HG02610 (cell line): ENCODE measurements around the gene MNDA.

Experiments used
- ATAC-seq: cut with Tn5 transposase; IDR thresholded peaks from one replicate; pipeline ENCODE4 v1.9.1; 2021; ENCODE audit warnings: mild to moderate bottlenecking, moderate library complexity; ENCODE audit not compliant: unreplicated experiment

Gene MNDA

GRCh38 chr1:158830904-158831507 lies at the start of gene MNDA:
Gene MNDA, plus strand, starts transcription at chr1:158831351. Its CDS starts 10,803 bp downstream, at chr1:158842154.
- ATAC-seq, result peak; percentile 92

GRCh38 chr1:158793604-158794003 lies 37.5 kb upstream of the MNDA start:
- ATAC-seq, result no peak

DNA sequence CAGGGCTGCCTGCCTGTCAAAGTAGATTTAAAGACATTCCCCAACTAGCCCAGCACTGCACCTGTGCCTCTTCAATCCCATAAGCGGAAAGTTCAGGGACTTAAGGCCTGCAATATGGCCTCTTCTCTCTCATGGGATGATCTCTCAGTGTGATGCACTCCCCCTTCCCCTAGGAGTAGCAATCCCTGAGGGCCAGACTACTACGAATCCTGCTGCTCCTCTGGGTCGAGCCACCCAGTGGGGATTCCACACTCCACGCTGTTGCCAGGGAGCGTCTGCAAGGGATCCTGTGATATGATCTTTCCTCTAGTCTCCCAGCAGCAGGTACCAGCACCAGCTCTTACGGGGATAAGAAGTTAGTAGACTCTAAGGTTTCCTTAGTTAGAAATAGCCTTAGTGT lies 36.9 kb upstream of the MNDA start:
- no peak for ATAC-seq

DNA sequence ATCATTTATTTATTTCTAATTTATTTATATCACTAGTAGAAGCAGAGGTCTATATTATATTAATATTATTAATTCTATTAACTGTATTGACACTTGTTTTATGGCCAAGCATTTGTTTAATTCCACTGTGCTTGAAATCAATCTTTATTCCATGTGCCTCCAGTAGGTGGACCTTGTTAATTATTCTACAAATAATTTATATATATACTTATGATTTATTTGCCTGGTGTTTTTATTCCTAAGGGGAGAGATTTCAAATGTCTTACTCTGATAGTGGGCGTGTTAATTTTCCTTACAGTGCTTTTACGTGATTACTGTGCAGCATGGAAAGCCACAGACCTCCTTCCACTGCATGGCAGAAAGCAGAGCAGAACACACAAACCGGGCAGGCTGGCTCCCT lies 32.6 kb upstream of the MNDA start:
- no peak for ATAC-seq

- no peak for ATAC-seq
These were observed 31.5 kb upstream of the MNDA start for GRCh38 chr1:158799689-158800088.

DNA sequence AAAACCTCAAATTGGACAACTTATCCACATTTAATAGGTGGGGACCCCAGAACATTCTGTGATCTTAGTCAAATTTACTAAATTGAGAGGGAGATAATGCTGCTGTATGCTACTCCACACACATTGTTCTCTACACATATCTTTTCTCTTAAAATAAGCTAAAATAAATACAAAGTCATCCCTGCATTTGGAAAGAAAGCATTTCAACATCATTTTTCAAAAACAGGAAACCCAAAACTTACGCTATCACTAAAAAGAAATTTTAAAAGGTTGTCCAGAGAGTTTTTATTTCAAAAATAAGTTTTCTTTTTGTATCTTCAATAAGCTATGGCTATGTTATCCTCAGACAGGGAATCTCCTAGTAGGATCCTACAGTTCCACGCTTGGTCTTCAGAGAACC lies 30.6 kb upstream of the MNDA start:
- no peak for ATAC-seq

GRCh38 chr1:158801396-158801795 lies 29.8 kb upstream of the MNDA start:
- ATAC-seq, result no peak

DNA sequence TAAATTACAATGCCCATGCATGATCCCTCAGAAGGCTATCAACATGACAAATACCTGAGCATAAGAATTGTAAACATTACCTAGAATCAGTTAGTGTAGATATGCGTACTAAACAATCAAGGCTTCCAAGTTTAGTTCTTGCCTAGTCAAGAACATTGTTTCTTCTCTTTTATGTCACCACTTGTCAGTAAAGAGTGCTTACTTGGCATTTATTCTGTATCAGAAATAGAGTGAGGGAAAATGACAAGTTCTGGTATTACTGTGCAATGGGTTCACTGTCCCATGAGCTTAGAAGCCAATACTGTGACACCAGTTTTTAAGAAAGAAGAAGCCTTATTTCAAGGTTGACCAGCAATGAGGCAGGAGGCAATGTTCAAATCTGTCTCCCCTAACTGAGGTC lies 27.5 kb upstream of the MNDA start:
- ATAC-seq, result no peak

DNA sequence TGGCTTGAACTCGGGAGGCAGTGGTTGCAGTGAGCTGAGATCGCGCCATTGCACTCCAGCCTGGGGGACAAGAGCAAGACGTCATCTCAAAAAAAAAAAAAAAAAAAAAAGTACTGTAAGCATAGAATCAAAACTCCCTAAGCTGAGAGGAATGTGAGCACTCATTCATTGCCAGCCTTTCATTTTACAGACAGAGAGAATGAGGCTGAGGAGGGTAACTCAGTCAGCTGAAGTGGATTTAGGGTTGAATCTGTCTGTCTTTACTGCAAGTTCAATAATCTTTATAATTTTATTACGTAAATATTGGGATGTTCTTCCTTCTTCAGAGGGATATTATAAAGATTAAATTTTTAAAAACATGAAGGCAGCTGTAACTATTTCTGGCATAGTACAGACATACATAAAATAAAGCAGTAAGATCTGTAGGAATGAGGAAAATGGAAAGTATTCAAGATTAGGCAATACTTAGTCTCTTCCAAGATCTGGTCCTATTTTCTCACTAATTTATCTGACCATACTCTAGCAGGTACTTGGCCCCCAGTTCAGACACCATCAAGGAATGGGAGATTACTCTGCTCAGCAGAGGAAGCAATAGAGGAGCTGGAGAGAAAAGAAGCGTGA lies 24.1 kb upstream of the MNDA start:
- ATAC-seq, result no peak

- no peak for ATAC-seq
These were observed 21.9 kb upstream of the MNDA start for GRCh38 chr1:158809256-158809655.

GRCh38 chr1:158809862-158810261 lies 21.3 kb upstream of the MNDA start:
- no peak for ATAC-seq

DNA sequence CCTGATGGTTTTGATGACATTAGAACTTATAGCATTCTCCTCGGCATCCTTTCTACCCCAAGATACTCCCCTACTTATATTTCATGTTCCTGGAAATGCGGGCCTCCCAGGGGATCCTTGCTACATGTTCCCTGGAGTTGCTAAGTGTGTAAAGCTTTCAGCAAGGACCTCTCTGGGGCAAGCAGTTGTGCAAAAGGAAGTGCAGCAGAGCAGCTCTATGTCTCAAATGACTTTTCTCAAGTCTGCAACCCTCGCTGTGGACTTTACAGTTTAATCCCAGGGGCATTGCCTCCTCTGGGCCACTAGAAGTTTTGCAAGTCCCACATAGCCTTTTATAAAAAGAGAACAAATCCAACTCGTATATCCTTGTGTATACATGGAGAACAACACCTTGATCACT lies 20.8 kb upstream of the MNDA start:
- no peak for ATAC-seq

- no peak for ATAC-seq
These were observed 18.8 kb upstream of the MNDA start for GRCh38 chr1:158812336-158812735.

GRCh38 chr1:158813164-158813563 lies 18.0 kb upstream of the MNDA start:
- ATAC-seq, result no peak

GRCh38 chr1:158814970-158815369 lies 16.2 kb upstream of the MNDA start:
- no peak for ATAC-seq

DNA sequence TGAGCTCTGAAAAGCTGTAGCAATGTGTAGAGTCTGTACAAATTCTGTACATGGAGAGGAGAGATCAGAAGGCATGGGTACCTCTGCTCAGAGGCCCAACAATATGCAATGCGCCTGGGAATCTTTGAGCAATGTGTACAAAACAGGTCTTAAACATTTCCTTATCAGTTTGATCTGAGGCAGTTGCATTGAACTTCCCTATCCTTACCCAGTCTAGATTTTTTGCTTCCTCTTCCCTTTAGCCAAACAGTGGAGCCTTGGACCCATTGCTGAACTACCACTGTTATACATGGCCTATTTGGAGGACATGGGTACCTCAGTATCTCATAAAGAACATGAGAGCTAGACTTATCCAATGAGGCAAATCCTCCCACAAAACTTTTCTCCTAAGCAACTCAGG lies 12.6 kb upstream of the MNDA start:
- no peak for ATAC-seq

GRCh38 chr1:158818975-158819431 lies 12.1 kb upstream of the MNDA start:
- ATAC-seq, result peak; percentile 11

DNA sequence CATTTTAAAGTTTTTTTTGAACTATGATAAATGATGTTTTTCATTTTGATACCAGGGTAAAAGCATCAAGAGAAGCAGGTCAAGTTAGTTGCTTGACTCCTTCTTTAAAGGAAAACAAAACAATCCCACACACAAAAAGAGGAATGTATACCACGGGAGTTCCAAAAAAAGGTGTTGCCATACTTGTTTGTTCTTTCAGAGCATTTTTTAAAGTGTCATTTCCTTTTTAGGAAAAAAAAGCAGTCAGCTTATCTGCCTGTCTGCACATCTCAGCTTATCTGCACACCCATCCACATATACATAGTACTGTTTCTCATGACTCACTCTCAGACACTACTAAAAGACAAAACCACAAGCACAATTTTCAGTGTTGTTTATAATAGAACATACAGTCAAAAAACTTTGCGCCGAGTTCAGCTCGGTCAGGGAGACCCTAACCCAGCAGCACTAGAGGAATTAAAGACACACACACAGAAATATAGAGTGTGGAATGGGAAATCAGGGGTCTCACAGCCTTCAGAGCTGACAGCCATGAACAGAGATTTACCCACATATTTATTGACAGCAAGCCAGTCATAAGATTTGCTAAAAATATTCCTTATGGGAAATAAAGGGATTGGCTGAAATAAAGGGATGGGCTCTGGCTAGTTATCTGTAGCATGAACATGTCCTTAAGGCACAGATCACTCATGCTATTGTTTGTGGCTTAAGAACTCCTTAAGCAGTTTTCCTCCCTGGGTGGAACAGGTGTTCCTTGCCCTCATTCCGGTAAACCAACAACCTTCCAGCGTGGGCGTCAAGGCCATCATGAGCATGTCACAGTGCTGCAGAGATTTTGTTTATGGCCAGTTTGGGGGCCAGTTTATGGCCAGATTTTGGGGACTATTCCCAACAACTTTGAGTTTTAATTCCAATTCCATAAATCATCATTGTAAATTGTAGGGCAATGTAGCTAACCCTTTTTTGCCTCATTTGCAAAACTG lies 11.4 kb upstream of the MNDA start:
- ATAC-seq, result peak; percentile 82

- no peak for ATAC-seq
These were observed 9.4 kb upstream of the MNDA start for GRCh38 chr1:158821723-158822122.

DNA sequence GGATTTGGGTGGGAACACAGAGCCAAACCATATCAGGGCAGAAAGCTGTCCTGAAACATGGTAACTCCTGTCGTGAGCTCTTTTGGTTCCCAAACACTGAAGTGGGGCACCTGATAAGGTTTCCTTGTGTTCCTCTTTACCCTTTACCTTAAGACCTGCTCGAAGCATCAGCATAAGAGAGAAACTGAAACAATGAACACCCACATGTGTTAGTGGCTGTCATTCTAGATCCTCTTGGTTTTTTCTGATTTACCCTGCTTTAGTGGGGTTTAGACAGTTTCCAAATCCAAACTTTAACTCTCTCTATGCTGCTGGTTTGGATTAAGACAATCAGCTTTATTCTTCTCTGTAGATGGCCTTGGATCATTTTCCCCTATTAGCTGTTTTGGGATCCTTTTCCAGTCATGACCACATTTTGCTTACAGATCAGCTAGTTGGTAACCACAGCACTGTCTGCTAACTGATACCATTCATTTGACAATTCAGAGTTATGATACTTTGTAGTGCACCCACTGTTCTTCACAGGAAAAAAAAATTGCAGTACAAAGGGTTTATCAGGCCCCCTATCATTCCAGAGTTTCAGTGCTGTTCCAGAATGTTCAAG lies 975 bp upstream of the MNDA start:
- ATAC-seq, result peak; percentile 59

GRCh38 chr1:158833264-158833663 lies 2.1 kb downstream of the MNDA start:
- no peak for ATAC-seq
